Femur (tissue), 1 donor: Measurements from ENCODE around the gene SETD5.
A peak's percentile ranks its signal among the peaks of the same experiment; 100 is the strongest.
"Not testable (repeated sequence)": the region's sequence is repeated elsewhere in the genome, so short reads cannot be mapped to it uniquely, and the experiment has no call there.

ENCODE experiments used
- DNase-seq: peaks from one replicate; pipeline ENCODE4 v3.0.0-alpha.2; 2017

SETD5 gene

GRCh38 chr3:9467451-9467850, 70.0 kb downstream of the SETD5 start:
- DNase-seq = no peak

DNA sequence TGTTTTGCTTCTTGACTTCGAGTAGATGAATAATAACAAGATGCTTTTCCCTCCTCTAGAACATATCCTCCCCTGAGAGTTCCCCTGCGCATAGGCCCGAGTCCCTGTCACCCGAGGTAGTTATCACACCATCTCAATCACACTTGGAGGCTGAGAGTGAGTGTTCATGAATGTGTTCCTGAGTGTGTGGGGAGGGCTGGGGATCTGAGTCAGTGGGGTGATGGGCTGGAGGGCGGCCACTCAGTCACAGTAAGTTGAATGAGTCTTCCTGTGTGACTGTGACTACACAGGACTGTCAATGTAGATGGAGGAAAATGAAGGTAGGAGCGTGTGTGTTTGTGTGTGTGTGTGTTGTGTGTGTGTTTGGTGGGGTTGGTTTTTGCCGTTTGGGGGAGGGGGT, 71.0 kb downstream of the SETD5 start:
- no peak for DNase-seq

GRCh38 chr3:9469986-9470385, 72.6 kb downstream of the SETD5 start:
- no peak for DNase-seq

- DNase-seq = no peak
These were observed 76.2 kb downstream of the SETD5 start for GRCh38 chr3:9473496-9474065.

GRCh38 chr3:9474482-9474881, 77.1 kb downstream of the SETD5 start:
- no peak for DNase-seq

DNA sequence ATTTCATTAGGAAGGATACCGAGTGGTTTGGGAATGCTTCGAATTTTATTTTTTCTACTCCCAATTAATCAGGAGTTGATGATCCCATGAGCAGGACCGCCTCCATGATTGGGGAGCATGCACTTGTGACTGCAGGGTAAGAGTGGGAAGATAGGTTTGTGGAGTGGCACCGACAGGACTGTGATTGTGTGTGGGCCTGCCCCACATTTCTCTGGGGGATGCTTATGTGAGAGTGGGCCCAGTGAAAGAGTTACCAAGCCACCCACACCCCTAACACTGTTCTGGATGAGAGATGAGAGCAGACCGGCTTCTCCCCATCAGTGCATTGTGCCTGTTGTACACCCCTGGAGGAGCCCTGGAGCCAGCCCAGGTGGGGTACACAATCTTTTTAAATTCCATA, 79.5 kb downstream of the SETD5 start:
- no peak for DNase-seq

DNA sequence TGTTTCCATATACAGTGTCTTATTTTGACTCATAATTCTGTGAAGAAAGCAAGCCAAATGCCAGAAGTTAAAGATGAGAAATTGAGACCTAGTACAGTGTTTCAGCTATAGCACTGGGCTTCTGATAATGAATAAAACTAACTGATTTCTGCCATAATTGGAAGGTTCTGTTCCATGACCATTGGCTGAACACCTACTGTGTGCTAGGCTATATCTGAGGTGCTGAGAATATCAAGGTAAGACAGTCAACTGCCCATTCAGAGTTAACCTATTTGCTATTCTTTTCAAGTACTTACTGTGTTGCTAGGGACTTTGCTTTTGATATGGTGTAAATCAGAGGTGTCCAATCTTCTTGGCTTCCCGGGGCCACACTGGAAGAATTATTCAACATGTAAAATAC, 82.8 kb downstream of the SETD5 start:
- no peak for DNase-seq

DNA sequence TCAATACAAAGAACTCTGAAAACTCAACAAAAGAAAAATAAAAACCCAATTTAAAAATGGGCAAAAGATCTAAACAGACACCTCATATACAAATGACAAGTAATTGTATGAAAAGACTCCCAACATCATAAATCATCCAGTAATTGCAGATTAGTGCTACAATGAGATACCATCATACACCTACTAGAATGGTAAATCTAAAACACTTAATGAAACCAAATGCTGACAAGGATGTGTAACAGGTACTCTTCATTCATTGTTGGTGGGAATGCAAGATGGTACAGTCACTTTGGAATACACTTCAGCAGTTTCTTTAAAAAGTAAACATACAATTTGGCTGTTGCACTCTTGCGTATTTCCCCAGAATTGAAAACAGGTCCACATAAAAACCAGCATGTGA, 87.8 kb downstream of the SETD5 start:
- DNase-seq = no peak

DNA sequence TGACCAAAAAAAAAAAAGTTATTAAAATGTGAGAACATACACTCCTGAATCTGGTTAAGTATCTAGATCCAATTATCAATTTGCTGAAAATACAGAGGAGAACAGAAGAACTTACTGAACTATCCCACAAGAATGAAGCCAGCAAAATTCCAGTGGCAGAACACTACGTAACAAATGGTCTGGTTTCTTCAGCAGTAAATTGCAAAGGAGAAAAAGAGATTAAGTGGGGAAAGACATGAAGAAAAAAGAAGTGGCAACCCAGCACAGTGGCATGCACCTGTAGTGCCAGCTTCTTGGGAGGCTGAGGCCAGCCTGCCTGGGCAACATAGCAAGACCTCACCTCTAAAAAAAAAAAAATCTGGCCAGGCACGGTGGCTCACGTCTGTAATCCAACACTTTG, 94.1 kb downstream of the SETD5 start:
- DNase-seq = no peak

- DNase-seq = not testable (repeated sequence)
These were observed 96.6 kb downstream of the SETD5 start for GRCh38 chr3:9494036-9494435.

DNA sequence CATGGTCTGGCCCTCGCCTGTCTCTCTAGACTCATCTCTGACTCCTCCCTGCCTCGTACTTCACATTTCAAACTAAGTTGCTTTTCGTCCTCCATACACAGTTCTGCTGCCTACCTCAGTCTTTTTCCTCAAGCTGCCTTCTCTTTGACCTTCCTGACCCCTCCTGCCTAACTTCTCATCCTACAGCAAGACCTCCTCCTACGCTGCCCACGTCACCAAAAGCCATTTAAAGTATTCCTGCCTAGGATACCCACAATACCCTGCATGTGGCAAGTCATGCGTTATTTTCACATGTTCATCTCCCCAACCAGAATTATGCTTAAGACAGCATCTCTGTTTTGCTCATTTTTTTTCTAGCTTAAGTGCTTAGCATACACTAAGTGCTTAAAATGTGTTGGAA, 99.5 kb downstream of the SETD5 start:
- no peak for DNase-seq

GRCh38 chr3:9497821-9498565, 100.6 kb downstream of the SETD5 start:
- DNase-seq = no peak

DNA sequence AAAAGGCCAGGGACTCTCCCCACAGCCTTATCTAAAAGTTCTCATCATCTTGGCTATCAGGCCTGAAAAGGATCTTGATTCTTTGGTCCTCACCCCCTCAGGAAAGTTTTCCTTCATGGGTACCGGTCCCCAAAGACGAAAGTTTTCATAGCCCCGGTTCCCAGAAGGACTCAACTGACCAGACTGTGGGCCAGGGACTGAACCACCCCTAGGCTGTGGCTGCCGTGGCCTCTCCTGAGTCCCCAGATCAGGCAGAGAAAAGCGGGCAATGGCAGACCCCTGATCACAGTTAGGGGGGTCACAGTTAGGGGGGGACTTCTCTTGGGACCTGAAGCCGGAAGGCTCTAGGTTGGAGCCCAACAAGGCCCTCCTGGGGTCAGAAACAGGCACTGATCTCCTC, 101.4 kb downstream of the SETD5 start:
- no peak for DNase-seq

DNA sequence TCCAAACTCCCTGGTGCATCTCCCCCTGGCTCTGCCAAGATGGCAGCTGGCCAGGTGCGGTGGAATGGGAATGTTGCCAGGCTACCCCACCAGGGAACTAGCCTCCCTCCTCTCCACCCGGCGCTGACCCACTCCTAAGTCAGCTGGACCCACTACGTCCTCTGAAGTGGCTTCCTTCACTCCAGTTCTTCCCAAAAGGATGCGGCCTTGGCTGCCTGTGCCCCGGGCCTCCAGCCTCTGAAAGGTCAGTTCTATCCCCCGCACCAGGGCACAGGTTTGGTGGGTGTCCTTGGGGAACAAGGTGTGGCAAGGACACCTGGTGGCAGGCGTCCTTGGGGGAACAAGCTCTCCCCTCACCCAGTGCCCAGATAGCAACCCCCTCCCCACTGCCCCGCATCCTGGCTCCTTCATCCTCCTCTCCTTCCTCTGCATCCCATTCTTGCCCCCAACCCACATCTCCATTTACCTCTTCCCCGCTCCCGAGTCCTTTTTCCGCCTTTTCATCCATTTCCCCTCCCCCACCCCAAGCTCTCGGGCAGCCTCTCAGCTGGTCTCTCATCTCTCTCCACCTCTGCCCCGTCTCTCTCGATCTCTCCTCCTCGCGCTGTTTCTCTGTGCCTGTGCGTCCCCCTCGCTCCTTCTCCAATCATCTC, 102.2 kb downstream of the SETD5 start:
- no peak for DNase-seq

GRCh38 chr3:9500108-9501050, 103.0 kb downstream of the SETD5 start:
- peak; percentile 59 for DNase-seq

DNA sequence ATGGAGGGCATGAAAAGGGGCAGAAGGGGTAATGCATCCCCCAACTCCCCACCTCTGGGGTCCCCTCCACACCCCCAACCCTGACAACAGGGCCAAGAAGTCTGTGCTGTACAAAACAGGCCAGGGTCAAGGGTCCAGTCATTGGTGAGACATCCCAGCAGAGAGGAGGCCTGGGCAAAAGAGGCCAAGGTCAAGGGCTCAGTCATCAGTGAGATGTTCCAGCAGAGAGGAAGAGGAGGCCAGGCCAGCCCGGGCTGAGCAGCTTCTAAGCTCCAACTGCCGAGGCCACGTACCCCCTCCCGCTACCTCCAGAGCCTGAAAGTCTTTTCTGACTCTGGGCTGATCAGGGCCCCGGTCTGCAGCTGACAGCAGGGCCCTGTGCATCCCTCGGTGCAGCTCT, 103.8 kb downstream of the SETD5 start:
- DNase-seq = no peak

DNA sequence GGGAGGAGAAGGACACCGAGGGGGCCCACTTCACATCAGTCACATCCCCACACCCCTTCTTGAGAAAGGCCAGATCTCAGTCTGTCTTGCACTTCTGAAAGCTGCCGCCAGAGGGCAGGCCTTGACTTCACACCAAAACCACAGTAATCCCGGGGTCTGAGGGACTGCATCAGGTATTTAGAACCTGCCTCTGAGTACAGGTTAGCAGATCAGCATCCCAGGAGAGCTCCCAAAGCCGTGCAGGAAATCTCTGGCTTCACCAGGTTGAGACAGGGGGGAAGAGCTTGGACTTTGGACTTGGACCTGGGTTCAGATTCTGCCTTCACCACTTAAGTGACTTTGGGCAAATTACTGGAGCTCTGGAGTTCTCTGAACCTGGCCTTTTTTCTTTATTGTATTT, 105.9 kb downstream of the SETD5 start:
- peak; percentile 69 for DNase-seq

- no peak for DNase-seq
These were observed 110.5 kb downstream of the SETD5 start for GRCh38 chr3:9507586-9508578.

GRCh38 chr3:9508781-9509180, 111.4 kb downstream of the SETD5 start:
- no peak for DNase-seq

GRCh38 chr3:9512456-9513045, 115.1 kb downstream of the SETD5 start:
- DNase-seq = no peak

GRCh38 chr3:9514306-9514705, 116.9 kb downstream of the SETD5 start:
- DNase-seq = no peak

DNA sequence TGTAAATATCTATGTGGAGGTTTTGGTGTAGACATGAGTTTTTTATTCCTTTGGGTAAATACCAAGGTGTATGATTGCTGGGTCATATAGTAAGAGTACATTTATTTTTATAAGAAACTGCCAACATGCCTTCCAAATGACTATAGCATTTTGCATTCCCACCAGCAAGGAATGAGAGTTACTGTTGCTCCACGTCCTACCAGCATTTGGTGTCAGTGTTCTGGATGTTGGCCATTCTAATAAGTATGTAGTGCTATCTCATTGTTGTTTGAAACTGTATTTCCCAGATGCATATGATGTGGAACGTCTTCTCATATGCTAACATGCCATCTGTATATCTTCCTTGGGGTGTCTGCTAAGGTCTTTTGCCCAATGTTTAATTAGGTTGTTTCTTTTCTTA, 117.5 kb downstream of the SETD5 start:
- DNase-seq = no peak
